GM18867 (cell line): ENCODE data around the gene PLD4.
"Not testable (repeated sequence)": the region's sequence is repeated elsewhere in the genome, so short reads cannot be mapped to it uniquely, and the experiment has no call there.

Experiments
- ATAC-seq: cut with Tn5 transposase; IDR thresholded peaks from one replicate; pipeline ENCODE4 v1.9.1; 2021; ENCODE audit warnings: mild to moderate bottlenecking, moderate library complexity; ENCODE audit not compliant: unreplicated experiment

The PLD4 gene

GRCh38 chr14:104885973-104886689 lies 38.5 kb upstream of the PLD4 start:
- no peak for ATAC-seq

DNA sequence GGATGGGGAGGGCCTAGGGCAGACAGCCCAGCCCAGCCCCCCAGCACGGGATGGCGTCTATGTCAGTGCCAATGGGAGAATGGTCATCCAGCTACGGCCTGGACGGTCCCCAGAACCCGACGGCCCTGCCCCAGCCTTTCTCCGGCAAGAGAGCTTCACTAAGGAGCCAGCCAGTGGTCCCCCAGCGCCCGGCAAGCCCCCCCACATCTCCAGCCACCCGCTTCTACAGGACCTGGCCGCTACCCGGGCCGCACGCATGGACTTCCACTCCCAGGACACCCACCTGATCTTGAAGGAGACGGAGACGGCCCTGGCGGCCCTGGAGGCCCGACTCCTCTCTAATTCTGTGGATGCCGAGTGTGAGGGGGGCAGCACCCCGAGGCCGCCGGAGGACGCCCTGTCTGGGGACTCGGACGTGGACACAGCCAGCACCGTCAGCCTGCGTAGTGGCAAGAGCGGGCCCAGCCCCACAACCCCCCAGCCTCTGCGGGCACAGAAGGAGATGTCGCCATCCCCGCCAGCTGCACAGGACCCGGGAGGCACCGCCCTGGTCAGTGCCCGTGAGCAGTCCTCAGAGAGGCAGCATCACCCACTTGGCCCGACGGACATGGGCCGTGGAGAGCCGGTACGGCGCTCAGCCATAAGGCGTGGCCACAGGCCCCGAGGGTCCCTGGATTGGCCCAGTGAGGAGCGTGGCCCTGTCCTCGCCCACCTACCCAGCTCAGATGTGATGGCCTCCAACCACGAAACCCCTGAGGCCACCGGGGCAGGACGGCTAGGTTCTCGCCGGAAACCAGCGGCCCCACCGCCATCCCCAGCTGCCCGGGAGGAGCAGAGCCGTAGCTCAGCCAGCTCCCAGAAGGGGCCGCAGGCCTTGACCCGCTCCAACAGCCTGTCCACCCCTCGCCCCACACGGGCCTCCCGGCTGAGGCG lies 37.7 kb upstream of the PLD4 start:
- ATAC-seq: no peak

- no peak for ATAC-seq
Measured at GRCh38 chr14:104887623-104888488, 36.8 kb upstream of the PLD4 start.

DNA sequence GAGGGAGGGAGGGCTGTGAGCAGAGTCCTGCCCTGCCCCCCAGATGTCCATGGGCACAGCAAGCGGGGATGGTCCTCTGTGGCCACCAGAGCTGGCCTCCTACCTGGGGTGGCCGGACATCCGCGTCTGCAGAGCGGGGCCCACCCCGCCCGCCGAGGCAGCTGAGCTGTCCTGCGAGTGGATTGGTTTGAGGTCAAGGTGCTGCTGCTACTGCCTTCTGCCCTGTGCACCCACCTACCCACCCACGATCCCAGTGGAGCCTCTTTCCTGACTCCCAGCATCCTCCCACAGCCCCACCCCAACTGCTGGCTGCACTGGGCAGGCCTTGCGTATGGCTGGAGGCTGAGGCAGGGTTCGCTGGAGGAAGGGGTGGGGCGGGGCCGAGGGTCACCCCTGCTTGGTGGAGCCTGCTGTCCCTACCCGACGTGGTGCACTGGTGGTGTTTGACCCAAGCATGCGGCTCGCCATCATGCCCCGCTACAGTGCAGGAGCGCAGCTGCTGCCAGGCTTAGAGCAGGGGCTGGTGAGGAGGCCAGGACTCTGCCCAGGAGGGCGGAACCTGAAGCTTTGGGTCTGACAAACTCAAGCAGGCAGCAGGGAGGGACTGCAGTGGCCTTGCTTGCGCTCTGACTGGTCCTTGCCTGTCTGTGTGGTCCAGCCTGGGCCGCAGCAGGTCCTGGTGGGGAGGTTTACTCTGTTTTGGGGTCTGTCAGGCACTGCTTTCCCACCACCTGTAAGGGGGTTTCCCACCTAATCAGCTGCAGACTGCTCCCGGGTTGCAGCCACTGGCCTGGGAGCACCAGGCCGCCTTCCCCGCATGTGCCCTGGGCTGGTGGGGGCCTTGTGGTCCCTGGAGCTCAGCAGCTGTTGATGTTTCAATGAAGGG lies 35.9 kb upstream of the PLD4 start:
- ATAC-seq: no peak

DNA sequence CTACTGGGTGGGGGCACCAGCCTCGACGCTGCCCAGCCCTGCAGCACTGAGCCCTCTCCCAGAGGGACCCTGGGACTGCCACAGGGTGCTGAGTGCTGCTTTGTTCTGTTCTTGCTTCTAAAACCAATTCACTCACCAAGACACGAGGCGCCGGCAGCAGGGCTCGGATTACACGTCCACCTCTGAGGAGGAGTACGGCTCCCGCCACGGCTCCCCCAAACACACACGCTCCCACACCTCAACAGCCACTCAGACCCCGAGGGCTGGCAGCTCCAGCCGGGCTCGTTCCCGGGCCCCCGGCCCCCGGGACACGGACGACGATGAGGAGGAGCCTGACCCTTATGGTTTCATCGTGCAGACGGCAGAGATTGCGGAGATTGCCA lies 35.3 kb upstream of the PLD4 start:
- no peak for ATAC-seq

- not testable (repeated sequence) for ATAC-seq
Measured at GRCh38 chr14:104890292-104890691, 34.4 kb upstream of the PLD4 start.

DNA sequence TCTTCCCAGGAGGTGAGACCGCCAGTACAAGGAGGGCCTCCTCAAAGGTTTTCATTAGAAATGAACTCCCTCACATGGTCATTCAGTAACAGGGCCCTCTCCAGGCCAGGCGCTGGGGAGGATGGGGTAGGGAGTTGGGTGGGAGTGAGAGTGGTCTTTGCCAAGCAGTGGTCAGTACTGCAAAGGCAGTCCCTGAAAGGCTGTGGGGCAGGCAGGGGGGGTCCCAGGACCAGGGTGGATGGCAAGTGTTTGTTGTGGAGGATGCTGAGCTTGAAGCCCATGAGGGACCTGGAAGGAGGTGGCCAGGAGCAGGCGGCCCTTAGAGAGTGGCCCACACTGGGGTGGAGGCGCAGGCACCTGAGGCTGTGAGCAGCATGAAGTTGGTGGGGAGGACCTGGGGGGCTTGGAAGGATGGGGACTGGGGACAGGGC lies 33.5 kb upstream of the PLD4 start:
- no peak for ATAC-seq

GRCh38 chr14:104891664-104892530 lies 32.8 kb upstream of the PLD4 start:
- no peak for ATAC-seq

DNA sequence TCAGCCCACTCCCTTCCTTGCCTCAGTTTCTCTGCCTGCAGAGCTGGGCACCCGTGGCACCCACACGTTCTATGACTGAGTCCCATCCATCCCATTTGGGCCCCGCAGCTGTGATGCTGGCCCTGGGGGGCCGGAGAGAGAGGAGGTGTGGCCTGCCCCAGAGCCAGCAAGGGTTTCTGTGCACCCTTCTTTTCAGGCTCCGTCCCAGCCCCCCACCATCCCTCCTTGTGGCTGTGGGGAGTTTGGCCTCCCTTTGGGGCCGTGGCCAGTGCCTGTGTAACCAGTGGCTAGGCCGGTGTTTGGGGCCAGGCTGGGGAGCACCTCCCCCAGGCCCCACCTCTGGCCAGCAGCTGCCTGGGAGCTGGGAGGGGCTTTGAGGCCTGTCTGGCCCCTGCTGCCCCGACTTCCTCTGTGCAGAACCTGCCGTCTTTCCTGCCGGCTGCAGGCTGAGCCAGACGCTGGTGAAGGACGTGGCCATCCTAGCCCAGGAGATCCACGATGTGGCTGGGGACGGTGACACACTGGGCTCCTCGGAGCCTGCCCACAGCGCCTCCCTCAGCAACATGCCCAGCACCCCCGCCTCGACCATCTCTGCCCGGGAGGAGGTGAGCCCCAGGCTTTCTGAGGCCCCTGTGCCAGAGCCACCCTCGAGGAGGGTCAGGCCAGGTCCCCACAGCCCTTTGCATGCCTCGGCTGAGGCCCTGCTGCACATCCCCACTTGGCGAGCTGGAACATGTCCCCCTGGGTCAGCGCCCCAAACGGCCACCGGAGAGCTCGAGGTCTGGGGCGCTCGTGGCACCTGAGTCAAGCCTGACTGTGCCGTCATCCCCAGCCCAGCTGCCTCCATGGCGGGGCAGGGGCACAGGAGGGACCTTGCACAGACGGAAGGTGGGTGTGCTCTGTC lies 31.9 kb upstream of the PLD4 start:
- ATAC-seq: no peak

GRCh38 chr14:104893435-104894207 lies 31.1 kb upstream of the PLD4 start:
- no peak for ATAC-seq

GRCh38 chr14:104894331-104895206 lies 30.1 kb upstream of the PLD4 start:
- ATAC-seq: no peak

DNA sequence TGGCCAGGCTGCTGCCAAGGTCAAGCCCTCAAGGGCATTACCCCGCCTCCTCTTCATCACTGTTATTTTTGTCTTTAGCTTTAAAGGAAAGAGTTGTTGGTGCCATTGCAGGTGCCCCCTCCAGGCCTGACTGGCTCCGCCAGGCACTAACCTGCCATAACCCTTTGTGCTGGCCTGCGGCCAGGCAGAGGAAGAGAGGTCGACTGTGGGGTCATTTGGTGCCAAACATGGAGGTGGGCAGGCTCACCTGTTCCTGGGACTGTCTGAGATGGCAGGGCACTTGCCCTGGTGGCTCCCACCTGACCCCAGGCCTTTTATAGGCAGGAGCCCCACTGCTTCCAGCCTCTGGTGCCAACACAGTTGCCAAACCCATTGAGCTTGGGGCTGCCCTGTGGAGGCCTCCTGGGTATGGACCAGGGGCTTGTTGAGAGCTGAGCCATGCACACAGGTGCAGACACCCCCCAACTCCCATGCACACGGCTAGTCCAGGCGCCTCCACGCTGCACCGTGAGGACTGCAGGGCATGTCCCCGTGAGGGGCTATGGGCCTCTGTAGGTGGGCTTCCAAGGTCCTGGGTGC lies 29.4 kb upstream of the PLD4 start:
- ATAC-seq: no peak

DNA sequence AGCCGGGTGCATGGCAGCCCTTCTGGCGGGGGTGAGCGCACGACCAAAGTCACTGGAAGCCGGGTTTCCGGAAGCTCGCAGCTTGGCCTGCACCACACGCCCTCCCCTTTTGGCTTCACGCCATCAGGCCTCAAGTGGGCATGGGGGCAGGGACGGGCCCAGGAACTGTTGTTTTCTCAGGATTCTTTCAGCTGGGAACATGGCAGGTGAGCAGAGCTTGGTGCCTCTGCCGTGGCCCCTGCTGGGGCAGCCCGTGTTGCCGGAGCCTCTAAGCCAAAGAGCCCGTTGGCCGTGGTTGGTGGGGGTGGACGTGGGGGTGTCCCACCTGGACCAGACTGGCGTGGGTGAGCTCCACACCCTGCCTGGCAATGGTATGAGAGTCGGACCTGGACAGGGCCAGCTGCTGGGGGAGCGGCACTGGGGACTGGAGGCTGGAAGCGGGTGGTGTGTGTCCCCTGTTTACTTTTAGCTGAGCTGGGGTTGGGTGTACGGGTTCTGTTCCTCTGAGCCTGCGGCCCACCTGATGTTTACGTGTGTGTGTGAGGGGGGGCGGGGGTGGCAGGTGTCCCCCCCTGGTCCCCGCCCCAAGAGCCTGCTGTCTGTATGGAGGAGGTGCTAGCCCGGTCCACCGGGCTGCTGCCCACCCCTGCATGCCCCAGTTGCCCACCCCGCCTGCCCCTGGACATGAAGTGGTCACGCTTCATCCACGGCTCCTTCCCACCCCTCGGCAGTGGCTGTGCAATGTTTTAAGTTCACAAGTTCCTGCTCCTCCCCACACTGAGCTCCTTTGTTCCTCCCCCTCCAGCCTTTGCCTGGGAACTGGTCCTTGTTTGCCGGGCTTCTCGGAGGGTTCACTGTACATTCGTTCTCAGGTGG lies 28.7 kb upstream of the PLD4 start:
- no peak for ATAC-seq

DNA sequence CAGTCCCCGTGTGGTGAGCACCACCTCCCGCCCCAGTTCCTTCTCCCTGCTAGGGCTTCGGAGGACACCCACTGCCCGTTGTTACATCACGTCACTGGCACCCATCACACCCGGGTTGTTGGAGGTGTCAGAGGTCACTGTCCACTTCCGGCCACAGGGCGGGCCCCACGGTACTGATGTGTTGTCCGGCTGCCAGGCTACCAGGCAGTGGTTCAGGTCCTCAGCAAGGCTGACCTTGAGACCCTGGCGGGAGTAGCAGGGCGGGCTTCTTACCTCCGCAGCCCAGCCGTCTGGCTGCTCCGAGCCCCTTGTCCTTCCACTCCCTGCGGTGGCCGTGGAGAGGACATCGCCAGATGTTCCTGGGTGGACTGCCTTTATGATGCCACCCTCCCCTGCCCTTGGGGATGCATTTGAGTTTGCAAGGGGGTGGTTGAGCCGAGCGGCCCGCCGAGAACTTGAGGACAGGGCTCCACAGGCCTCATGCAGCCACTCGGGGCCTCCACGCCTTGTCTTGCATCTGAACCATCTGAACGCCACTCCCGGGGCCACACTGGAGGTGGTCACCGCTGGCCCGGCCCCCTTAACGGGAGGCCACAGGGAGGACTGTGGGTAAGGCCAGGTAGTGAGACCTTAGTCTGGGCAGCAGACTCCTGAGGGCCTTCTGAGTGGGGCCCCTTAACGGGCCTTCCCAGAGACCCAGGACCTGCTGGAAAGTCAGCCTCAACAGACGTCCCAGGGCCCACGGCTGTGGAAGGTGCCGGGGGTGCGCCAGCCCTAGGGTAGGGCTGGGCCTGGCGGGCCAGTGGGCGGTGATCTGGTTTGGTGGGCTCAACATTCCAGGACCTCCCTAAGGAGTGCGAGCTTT lies 27.1 kb upstream of the PLD4 start:
- no peak for ATAC-seq
